Keratinocyte (primary cell): ENCODE measurements around the gene SLC26A9. TPM values are rescaled to one million over a fixed set of nuclear protein-coding genes. Genes with fewer than 3 reads are reported as not detected.

Source experiments
- DNase-seq: peaks from one replicate; pipeline ENCODE4 v3.0.0-alpha.2; 2011; ENCODE audit warnings: low read depth, missing footprints, low spot score
- FAIRE-seq: peaks from 2 replicates; lab custom pipeline; 2011; peaks lifted over from hg19 to GRCh38; lab: Jason Lieb, UNC
- H2AFZ ChIP-seq: 2 replicates; pipeline ENCODE4 v1.6.0; 2012; ENCODE audit warnings: low read length, control low read depth, inconsistent platforms; ENCODE audit not compliant: control insufficient read depth
- H3K27ac ChIP-seq: 2 replicates; pipeline ENCODE4 v1.5.1; 2011; ENCODE audit warnings: low read length; ENCODE audit not compliant: control insufficient read depth, insufficient read depth
- H3K27me3 ChIP-seq: 3 replicates; pipeline ENCODE4 v1.6.0; 2011; ENCODE audit warnings: low read length; ENCODE audit not compliant: control insufficient read depth, insufficient read depth; ENCODE audit errors: extremely low read depth
- H3K36me3 ChIP-seq, 2 experiments: 2 replicates in 1 of 2; 3 replicates in 1 of 2; pipeline ENCODE4 v1.5.1; 2011; ENCODE audit warnings: low read length in 2 of 2, mild to moderate bottlenecking in 1 of 2; ENCODE audit not compliant: control insufficient read depth in 2 of 2, insufficient read depth in 2 of 2; ENCODE audit errors: extremely low read depth in 1 of 2
- H3K4me1 ChIP-seq: 3 replicates; pipeline ENCODE4 v1.5.1; 2011; ENCODE audit warnings: low read length; ENCODE audit not compliant: control insufficient read depth, insufficient read depth; ENCODE audit errors: extremely low read depth
- H3K4me2 ChIP-seq: 3 replicates; pipeline ENCODE4 v1.6.0; 2011; ENCODE audit warnings: low read depth, low read length; ENCODE audit not compliant: control insufficient read depth, insufficient read depth; ENCODE audit errors: extremely low read depth
- H3K4me3 ChIP-seq, 3 experiments: fragments of 200-600 bp in 1 of 3; sonication (generic) in 1 of 3; 2 replicates in 2 of 3; 3 replicates in 1 of 3; pipeline ENCODE4 v1.5.1; 2011 to 2016; ENCODE audit warnings: low read length in 3 of 3, mild to moderate bottlenecking in 3 of 3, control low read depth in 2 of 3, inconsistent platforms in 1 of 3, low read depth in 1 of 3, mixed read lengths in 1 of 3, mixed run types in 1 of 3, moderate library complexity in 1 of 3; ENCODE audit not compliant: control insufficient read depth in 2 of 3, insufficient read depth in 2 of 3; ENCODE audit errors: extremely low read depth in 1 of 3
- H3K79me2 ChIP-seq: 2 replicates; pipeline ENCODE4 v1.6.0; 2012; ENCODE audit warnings: low read length; ENCODE audit not compliant: control insufficient read depth, insufficient read depth
- H3K9ac ChIP-seq: 3 replicates; pipeline ENCODE4 v1.6.0; 2011; ENCODE audit warnings: low read length; ENCODE audit not compliant: control insufficient read depth, insufficient read depth; ENCODE audit errors: extremely low read depth
- H3K9me1 ChIP-seq: 3 replicates; pipeline ENCODE4 v1.6.0; 2011; ENCODE audit warnings: low read length; ENCODE audit not compliant: control insufficient read depth, insufficient read depth; ENCODE audit errors: extremely low read depth
- H3K9me3 ChIP-seq: 2 replicates; pipeline ENCODE4 v1.5.1; 2012; ENCODE audit warnings: low read depth, low read length; ENCODE audit not compliant: control insufficient read depth
- H4K20me1 ChIP-seq: 3 replicates; pipeline ENCODE4 v1.6.0; 2011; ENCODE audit warnings: low read length; ENCODE audit not compliant: control insufficient read depth, insufficient read depth; ENCODE audit errors: extremely low read depth
- CTCF ChIP-seq, 3 experiments: IDR thresholded peaks in 1 of 3; conservative IDR thresholded peaks in 1 of 3; optimal IDR thresholded peaks in 1 of 3; 2 replicates in 2 of 3; 3 replicates in 1 of 3; pipeline versions ENCODE3 to v1.5.1; 2011; ENCODE audit warnings: low read length in 3 of 3, mild to moderate bottlenecking in 3 of 3, moderate library complexity in 2 of 3, control low read depth in 1 of 3, inconsistent platforms in 1 of 3; ENCODE audit not compliant: insufficient read depth in 2 of 3; ENCODE audit errors: extremely low read depth in 1 of 3
- EZH2 ChIP-seq: IDR thresholded peaks from one replicate; pipeline ENCODE4 v1.6.1; 2012; ENCODE audit warnings: inconsistent platforms, mild to moderate bottlenecking, low read length, moderate library complexity
- dilution Hi-C: fragments of 300-500 bp; cut with MboI; formaldehyde crosslinking; loops from one replicate; pipeline ENCODE4 v1.7.0; 2020; ENCODE audit warnings: low sequenced_read_pairs; ENCODE audit not compliant: extremely low pct_ligation_motif_present
- polyA plus RNA-seq, 5 experiments: library from polyadenylated mRNA; depleted of rRNA in 3 of 5; stranded (reverse) in 3 of 5; stranded (forward) in 1 of 5; unstranded in 1 of 5; fragments of >200 nt; gene quantifications; 1 replicate in 1 of 5; 2 replicates in 3 of 5; 3 replicates in 1 of 5; pipeline versions ENCODE4 v1.2.1 to v1.2.3, GENCODE V29; 2011 to 2012; ENCODE audit warnings: missing spikeins in 2 of 5, low read depth in 1 of 5, low replicate concordance in 1 of 5

Gene SLC26A9
- polyA plus RNA-seq, 1 donor (not counting 4 experiments of a cell fraction or from before 2014, with no cell fraction given): 0.03 TPM

- Histone ChIP-seq H3K4me1 (no peaks in the 10 kb centered on the region), H3K9me3 (no peaks in the 10 kb centered on the region), H2AFZ (no peak overlapping the region), H3K79me2 (no peaks in the 10 kb centered on the region), H3K9ac (no peak overlapping the region), H3K27me3 (no peaks in the 10 kb centered on the region), H3K36me3 (no peaks in the 10 kb centered on the region), H3K9me1 (no peaks in the 10 kb centered on the region), H3K4me3 (no peak overlapping the region), H3K4me2 (no peak overlapping the region), H4K20me1 (no peaks in the 10 kb centered on the region), H3K27ac (no peak overlapping the region)
- DNase-seq (no peak), FAIRE-seq (no peak)
- dilution Hi-C loops: no loop called here
- TF ChIP-seq EZH2: no peak
- no peak for TF ChIP-seq CTCF (optimal IDR thresholded peaks at IDR 0.05 in 1 of 3, IDR thresholded peaks at IDR 0.05 in 1 of 3, conservative IDR thresholded peaks at IDR 0.05 in 1 of 3; ENCODE audit: extremely low read depth in 1 of 3, insufficient read depth in 2 of 3, low read length in 3 of 3)
These were observed 59.5 kb downstream of the SLC26A9 start for GRCh38 chr1:205883792-205884191.

GRCh38 chr1:205880923-205881322 lies 62.3 kb downstream of the SLC26A9 start:
- Histone ChIP-seq H3K79me2 (no peaks in the 10 kb centered on the region), H3K9me3 (no peaks in the 10 kb centered on the region), H3K4me2 (no peak overlapping the region), H3K4me1 (no peaks in the 10 kb centered on the region), H3K27ac (no peak overlapping the region), H3K9ac (no peak overlapping the region), H3K9me1 (no peaks in the 10 kb centered on the region), H3K4me3 (no peak overlapping the region), H2AFZ (no peak overlapping the region), H3K27me3 (peaks cover 3% of the 10 kb centered on the region), H3K36me3 (no peaks in the 10 kb centered on the region), H4K20me1 (no peaks in the 10 kb centered on the region)
- dilution Hi-C loops: no loop called here
- FAIRE-seq (no peak), DNase-seq (no peak)
- TF ChIP-seq EZH2: no peak
- TF ChIP-seq CTCF (optimal IDR thresholded peaks at IDR 0.05 in 1 of 3, IDR thresholded peaks at IDR 0.05 in 1 of 3, conservative IDR thresholded peaks at IDR 0.05 in 1 of 3; ENCODE audit: extremely low read depth in 1 of 3, insufficient read depth in 2 of 3, low read length in 3 of 3): no peak
